H9 (cell line): Measurements from ENCODE around the gene PPP1R13L. TPM values are rescaled to one million over a fixed set of nuclear protein-coding genes. Genes with fewer than 3 reads are reported as not detected.

Experiments
- DNase-seq: peaks from one replicate; pipeline ENCODE4 v3.0.0-alpha.2; 2017
- H2AFZ ChIP-seq: one replicate; pipeline ENCODE4 v1.6.1; 2013; ENCODE audit warnings: mild to moderate bottlenecking, low read length, control low read depth, moderate library complexity
- H2AK5ac ChIP-seq: 2 replicates; pipeline ENCODE4 v1.6.1; 2013; ENCODE audit warnings: low read length, control low read depth, mixed read lengths; ENCODE audit not compliant: insufficient read length
- H2BK120ac ChIP-seq: one replicate; pipeline ENCODE4 v1.6.1; 2013; ENCODE audit warnings: low read depth, mild to moderate bottlenecking, low read length, control low read depth, inconsistent platforms; ENCODE audit not compliant: poor library complexity, severe bottlenecking
- H2BK12ac ChIP-seq: 2 replicates; pipeline ENCODE4 v1.6.1; 2013; ENCODE audit warnings: low read length, control low read depth, mixed read lengths, low read depth; ENCODE audit not compliant: insufficient read length
- H2BK15ac ChIP-seq: 2 replicates; pipeline ENCODE4 v1.6.1; 2013; ENCODE audit warnings: low read depth, low read length, control low read depth
- H2BK20ac ChIP-seq: one replicate; pipeline ENCODE4 v1.6.1; 2013; ENCODE audit warnings: low read depth, mild to moderate bottlenecking, low read length, control low read depth, inconsistent platforms; ENCODE audit not compliant: poor library complexity, severe bottlenecking
- H2BK5ac ChIP-seq: 2 replicates; pipeline ENCODE4 v1.6.1; 2013; ENCODE audit warnings: low read length, control low read depth, mixed read lengths; ENCODE audit not compliant: insufficient read length
- H3K14ac ChIP-seq: 2 replicates; pipeline ENCODE4 v1.6.1; 2013; ENCODE audit warnings: low read length, control low read depth; ENCODE audit not compliant: insufficient read depth
- H3K18ac ChIP-seq: 2 replicates; pipeline ENCODE4 v1.6.1; 2013; ENCODE audit warnings: low read depth, mild to moderate bottlenecking, mixed read lengths, low read length, control low read depth; ENCODE audit not compliant: insufficient read length
- H3K23ac ChIP-seq: 2 replicates; pipeline ENCODE4 v1.6.1; 2013; ENCODE audit warnings: low read length, control low read depth, mixed read lengths, low read depth; ENCODE audit not compliant: insufficient read length
- H3K23me2 ChIP-seq: 2 replicates; pipeline ENCODE4 v1.6.1; 2013; ENCODE audit warnings: low read depth, mild to moderate bottlenecking, mixed read lengths, low read length, control low read depth; ENCODE audit not compliant: insufficient read length, poor library complexity, severe bottlenecking
- H3K27ac ChIP-seq: 2 replicates; pipeline ENCODE4 v1.5.1; 2013; ENCODE audit warnings: low read length, control low read depth, mixed read lengths, low read depth; ENCODE audit not compliant: insufficient read length
- H3K27me3 ChIP-seq: 2 replicates; pipeline ENCODE4 v1.6.1; 2013; ENCODE audit warnings: low read length, control low read depth, inconsistent platforms; ENCODE audit not compliant: insufficient read depth
- H3K4ac ChIP-seq: 2 replicates; pipeline ENCODE4 v1.6.1; 2013; ENCODE audit warnings: low read depth, mild to moderate bottlenecking, control low read depth, inconsistent platforms, low read length, moderate library complexity
- H3K4me1 ChIP-seq: 2 replicates; pipeline ENCODE4 v1.6.1; 2013; ENCODE audit warnings: low read length, control low read depth, inconsistent platforms; ENCODE audit not compliant: insufficient read depth
- H3K4me2 ChIP-seq: 2 replicates; pipeline ENCODE4 v1.6.1; 2013; ENCODE audit warnings: low read length, control low read depth, mixed read lengths; ENCODE audit not compliant: insufficient read length, insufficient read depth
- H3K56ac ChIP-seq: 2 replicates; pipeline ENCODE4 v1.6.1; 2013; ENCODE audit warnings: low read depth, mild to moderate bottlenecking, mixed read lengths, low read length, control low read depth; ENCODE audit not compliant: insufficient read length
- H3K79me1 ChIP-seq: 2 replicates; pipeline ENCODE4 v1.6.1; 2013; ENCODE audit warnings: low read depth, mild to moderate bottlenecking, moderate library complexity, low read length, control low read depth, inconsistent platforms; ENCODE audit not compliant: insufficient read depth, poor library complexity, severe bottlenecking
- H3K79me2 ChIP-seq: 2 replicates; pipeline ENCODE4 v1.6.1; 2013; ENCODE audit warnings: low read length, control low read depth, inconsistent platforms; ENCODE audit not compliant: insufficient read depth
- H3K9ac ChIP-seq: 2 replicates; pipeline ENCODE4 v1.6.1; 2013; ENCODE audit warnings: low read length, control low read depth, mixed read lengths; ENCODE audit not compliant: insufficient read length; ENCODE audit errors: extremely low read depth
- H3K9me3 ChIP-seq: one replicate; pipeline ENCODE4 v1.6.1; 2013; ENCODE audit warnings: low read depth, low read length, inconsistent platforms; ENCODE audit not compliant: control insufficient read depth
- H3T11ph ChIP-seq: one replicate; pipeline ENCODE4 v1.6.1; 2013; ENCODE audit warnings: mild to moderate bottlenecking, low read length, control low read depth, inconsistent platforms
- H4K20me1 ChIP-seq: one replicate; pipeline ENCODE4 v1.6.1; 2013; ENCODE audit not compliant: control insufficient read depth, insufficient read length, insufficient read depth
- H4K5ac ChIP-seq: 2 replicates; pipeline ENCODE4 v1.6.1; 2013; ENCODE audit warnings: low read depth, mild to moderate bottlenecking, mixed read lengths, low read length, control low read depth; ENCODE audit not compliant: insufficient read length
- H4K8ac ChIP-seq: replicated peaks from 2 replicates; pipeline ENCODE4 v1.6.1; 2013; ENCODE audit warnings: low read length, control low read depth, mixed read lengths, low read depth; ENCODE audit not compliant: insufficient read length
- H4K91ac ChIP-seq: 2 replicates; pipeline ENCODE4 v1.6.1; 2013; ENCODE audit warnings: low read depth, mild to moderate bottlenecking, moderate library complexity, mixed read lengths, low read length, control low read depth; ENCODE audit not compliant: insufficient read length
- H3K27ac Mint-ChIP-seq, 3 experiments: 2 replicates in 2 of 3; 3 replicates in 1 of 3; pipeline ENCODE4 v1.8.0; 2020 to 2021; ENCODE audit warnings: mixed read lengths in 3 of 3, mild to moderate bottlenecking in 1 of 3, moderate library complexity in 1 of 3
- H3K27me3 Mint-ChIP-seq: 2 replicates; pipeline ENCODE4 v1.8.0; 2021; ENCODE audit warnings: low read depth, mild to moderate bottlenecking, moderate library complexity, mixed read lengths
- H3K36me3 Mint-ChIP-seq, 3 experiments: 2 replicates in 2 of 3; 3 replicates in 1 of 3; pipeline ENCODE4 v1.8.0; 2020 to 2021; ENCODE audit warnings: low read depth in 3 of 3, mixed read lengths in 3 of 3; ENCODE audit not compliant: insufficient read depth in 1 of 3
- H3K4me1 Mint-ChIP-seq, 2 experiments: 2 replicates each; pipeline ENCODE4 v1.8.0; 2020; ENCODE audit warnings: mixed read lengths in 2 of 2
- H3K4me3 Mint-ChIP-seq, 2 experiments: 2 replicates in 1 of 2; 3 replicates in 1 of 2; pipeline ENCODE4 v1.8.0; 2020 to 2021; ENCODE audit warnings: mild to moderate bottlenecking in 2 of 2, mixed read lengths in 2 of 2, moderate library complexity in 1 of 2
- H3K9me3 Mint-ChIP-seq, 2 experiments: 2 replicates in 1 of 2; 3 replicates in 1 of 2; pipeline ENCODE4 v1.8.0; 2020; ENCODE audit warnings: mild to moderate bottlenecking in 2 of 2, mixed read lengths in 2 of 2, moderate library complexity in 1 of 2
- WGBS: extraction: QIAGEN DNeasy Blood & Tissue Kit; methylation state at CpG from one replicate; pipeline ENCODE4 v1.1.7; 2013; ENCODE audit warnings: missing lambda C conversion rate, low lambda C conversion rate, mixed read lengths; ENCODE audit not compliant: insufficient read length; ENCODE audit errors: extremely low coverage; 5-methylcytosine and 5-hydroxymethylcytosine counted together
- long read RNA-seq: library from polyadenylated mRNA; unstranded; transcript quantifications from one replicate; pipeline ENCODE4 v2.0.0, GENCODE V29; 2020
- total RNA-seq: library from RNA; stranded (reverse); gene quantifications from 2 replicates; pipeline ENCODE4 v1.2.1, GENCODE V29; 2021
- TF ChIP-seq, protein P1 (sequence below): fragments of 200-600 bp; sonication (generic); conservative IDR thresholded peaks from 3 replicates; pipeline ENCODE4 v1.8.0; 2021; ENCODE audit warnings: antibody characterized with exemption, mild to moderate bottlenecking

The PPP1R13L gene, protein sequence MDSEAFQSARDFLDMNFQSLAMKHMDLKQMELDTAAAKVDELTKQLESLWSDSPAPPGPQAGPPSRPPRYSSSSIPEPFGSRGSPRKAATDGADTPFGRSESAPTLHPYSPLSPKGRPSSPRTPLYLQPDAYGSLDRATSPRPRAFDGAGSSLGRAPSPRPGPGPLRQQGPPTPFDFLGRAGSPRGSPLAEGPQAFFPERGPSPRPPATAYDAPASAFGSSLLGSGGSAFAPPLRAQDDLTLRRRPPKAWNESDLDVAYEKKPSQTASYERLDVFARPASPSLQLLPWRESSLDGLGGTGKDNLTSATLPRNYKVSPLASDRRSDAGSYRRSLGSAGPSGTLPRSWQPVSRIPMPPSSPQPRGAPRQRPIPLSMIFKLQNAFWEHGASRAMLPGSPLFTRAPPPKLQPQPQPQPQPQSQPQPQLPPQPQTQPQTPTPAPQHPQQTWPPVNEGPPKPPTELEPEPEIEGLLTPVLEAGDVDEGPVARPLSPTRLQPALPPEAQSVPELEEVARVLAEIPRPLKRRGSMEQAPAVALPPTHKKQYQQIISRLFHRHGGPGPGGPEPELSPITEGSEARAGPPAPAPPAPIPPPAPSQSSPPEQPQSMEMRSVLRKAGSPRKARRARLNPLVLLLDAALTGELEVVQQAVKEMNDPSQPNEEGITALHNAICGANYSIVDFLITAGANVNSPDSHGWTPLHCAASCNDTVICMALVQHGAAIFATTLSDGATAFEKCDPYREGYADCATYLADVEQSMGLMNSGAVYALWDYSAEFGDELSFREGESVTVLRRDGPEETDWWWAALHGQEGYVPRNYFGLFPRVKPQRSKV
- total RNA-seq, result 40.4 and 42.6 TPM in 2 replicates
- long read RNA-seq, transcript PPP1R13L-204 (6 exons, 2,512 nt), result major isoform, 5 of 14 reads
- long read RNA-seq, partial matches to known transcripts, result 7 of 14 reads
- long read RNA-seq, other reads (novel, unspliced or antisense), result 2 of 14 reads

DNA sequence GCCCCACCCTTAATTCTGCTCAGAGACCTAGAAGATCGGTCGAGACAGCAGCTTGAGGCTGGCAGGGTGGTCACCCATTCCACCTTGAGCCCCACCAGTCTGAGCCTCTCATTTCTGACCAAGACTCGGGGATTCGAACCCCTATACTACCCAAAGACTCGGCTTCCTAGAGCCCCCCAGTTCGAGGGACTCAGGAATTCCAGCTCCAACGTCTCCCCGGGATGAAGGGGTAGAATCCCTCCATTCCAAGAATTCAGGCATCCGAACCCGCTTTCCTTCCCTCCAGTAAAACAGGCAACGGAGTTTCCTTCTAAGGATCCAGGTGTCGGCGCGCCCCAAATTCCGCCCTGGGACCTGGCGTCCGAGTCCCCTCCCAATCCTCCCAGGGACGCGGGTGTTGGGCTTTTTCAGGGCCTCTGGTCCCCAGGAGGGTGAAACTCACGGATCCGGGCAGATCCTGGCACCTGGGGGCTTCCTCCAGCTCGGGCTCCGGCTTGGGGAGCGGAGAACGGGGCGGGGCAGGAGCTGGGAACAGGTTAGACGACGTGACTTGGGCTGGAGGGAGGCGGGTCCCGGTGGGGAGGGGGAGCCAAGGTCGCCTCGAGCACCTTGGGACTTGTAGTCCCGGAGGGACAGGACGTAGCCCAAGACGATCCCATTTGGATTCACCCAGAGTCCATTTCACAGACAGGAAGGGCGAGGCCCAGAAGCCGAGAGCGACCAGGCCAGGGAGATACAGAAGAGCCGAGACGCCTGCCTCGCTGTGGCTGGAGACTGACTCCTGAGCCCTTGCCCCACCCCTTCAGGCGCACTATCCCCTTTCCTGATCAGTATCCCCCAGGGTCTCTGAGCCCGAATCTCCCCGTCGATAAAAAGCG, at the start of gene PPP1R13L:
TSS of gene PPP1R13L (minus strand) at position 513 of the 878 bp plus-strand sequence. CDS start 6,751 bp downstream, outside the sequence.
- Histone ChIP-seq H2BK120ac (no peak within 1 kb of the TSS), H2AFZ (no peak within 1 kb of the TSS), H3K9ac (peak within 1 kb of the TSS; percentile 56), H3K23ac (no peak within 1 kb of the TSS), H3K27me3 (no peaks in the 10 kb centered on the region), H3K27ac (peak within 1 kb of the TSS; percentile 75), H3K56ac (no peak within 1 kb of the TSS), H3K79me2 (no peaks in the 10 kb centered on the region; the same call in 1 of the 2 replicates), H4K5ac (no peak within 1 kb of the TSS), H4K8ac (no peak within 1 kb of the TSS), H2BK15ac (no peak within 1 kb of the TSS), H2BK20ac (no peak within 1 kb of the TSS), H3K18ac (peak within 1 kb of the TSS; percentile 73), H3K14ac (peak within 1 kb of the TSS; percentile 62; the same call in 1 of the 2 replicates), H3K4ac (no peak within 1 kb of the TSS; the same call in 1 of the 2 replicates), H3K9me3 (no peaks in the 10 kb centered on the region), H4K20me1 (no peaks in the 10 kb centered on the region), H2BK5ac (no peak within 1 kb of the TSS), H3K4me1 (peaks cover 7% of the 10 kb centered on the region; the same call in 1 of the 2 replicates), H2AK5ac (no peak within 1 kb of the TSS), H3K79me1 (no peaks in the 10 kb centered on the region), H3T11ph (no peak within 1 kb of the TSS), H4K91ac (no peak within 1 kb of the TSS), H3K23me2 (peaks cover 18% of the 10 kb centered on the region), H3K4me2 (peak within 1 kb of the TSS; percentile 93), H2BK12ac (no peak within 1 kb of the TSS)
- Mint-ChIP-seq H3K9me3 (no peaks in the 10 kb centered on the region; a peak in 1 of 5 replicates), H3K36me3 (peaks cover 12 to 19% (median 15%) of the 10 kb centered on the region in 3 experiments; a peak in 6 of 7 replicates), H3K4me1 (peaks cover 21 to 30% of the 10 kb centered on the region in 2 experiments), H3K4me3 (peak within 1 kb of the TSS; percentile 99), H3K27me3 (peaks cover 4% of the 10 kb centered on the region; the same call in 1 of the 2 replicates), H3K27ac (peak within 1 kb of the TSS; percentile 99 to 100 (median 100))
- DNase-seq, result peak; percentile 98
- WGBS, result no CpG with 5 or more reads among the region's 46 CpGs
- TF ChIP-seq, protein P1, sequence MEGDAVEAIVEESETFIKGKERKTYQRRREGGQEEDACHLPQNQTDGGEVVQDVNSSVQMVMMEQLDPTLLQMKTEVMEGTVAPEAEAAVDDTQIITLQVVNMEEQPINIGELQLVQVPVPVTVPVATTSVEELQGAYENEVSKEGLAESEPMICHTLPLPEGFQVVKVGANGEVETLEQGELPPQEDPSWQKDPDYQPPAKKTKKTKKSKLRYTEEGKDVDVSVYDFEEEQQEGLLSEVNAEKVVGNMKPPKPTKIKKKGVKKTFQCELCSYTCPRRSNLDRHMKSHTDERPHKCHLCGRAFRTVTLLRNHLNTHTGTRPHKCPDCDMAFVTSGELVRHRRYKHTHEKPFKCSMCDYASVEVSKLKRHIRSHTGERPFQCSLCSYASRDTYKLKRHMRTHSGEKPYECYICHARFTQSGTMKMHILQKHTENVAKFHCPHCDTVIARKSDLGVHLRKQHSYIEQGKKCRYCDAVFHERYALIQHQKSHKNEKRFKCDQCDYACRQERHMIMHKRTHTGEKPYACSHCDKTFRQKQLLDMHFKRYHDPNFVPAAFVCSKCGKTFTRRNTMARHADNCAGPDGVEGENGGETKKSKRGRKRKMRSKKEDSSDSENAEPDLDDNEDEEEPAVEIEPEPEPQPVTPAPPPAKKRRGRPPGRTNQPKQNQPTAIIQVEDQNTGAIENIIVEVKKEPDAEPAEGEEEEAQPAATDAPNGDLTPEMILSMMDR, result no peak
